GM21390 (cell line): ENCODE measurements around the gene ZBTB5.
"Not testable (repeated sequence)": the region's sequence is repeated elsewhere in the genome, so short reads cannot be mapped to it uniquely, and the experiment has no call there.

Experiments
- ATAC-seq: cut with Tn5 transposase; IDR thresholded peaks from one replicate; pipeline ENCODE4 v1.9.1; 2021; ENCODE audit not compliant: unreplicated experiment

Gene ZBTB5

DNA sequence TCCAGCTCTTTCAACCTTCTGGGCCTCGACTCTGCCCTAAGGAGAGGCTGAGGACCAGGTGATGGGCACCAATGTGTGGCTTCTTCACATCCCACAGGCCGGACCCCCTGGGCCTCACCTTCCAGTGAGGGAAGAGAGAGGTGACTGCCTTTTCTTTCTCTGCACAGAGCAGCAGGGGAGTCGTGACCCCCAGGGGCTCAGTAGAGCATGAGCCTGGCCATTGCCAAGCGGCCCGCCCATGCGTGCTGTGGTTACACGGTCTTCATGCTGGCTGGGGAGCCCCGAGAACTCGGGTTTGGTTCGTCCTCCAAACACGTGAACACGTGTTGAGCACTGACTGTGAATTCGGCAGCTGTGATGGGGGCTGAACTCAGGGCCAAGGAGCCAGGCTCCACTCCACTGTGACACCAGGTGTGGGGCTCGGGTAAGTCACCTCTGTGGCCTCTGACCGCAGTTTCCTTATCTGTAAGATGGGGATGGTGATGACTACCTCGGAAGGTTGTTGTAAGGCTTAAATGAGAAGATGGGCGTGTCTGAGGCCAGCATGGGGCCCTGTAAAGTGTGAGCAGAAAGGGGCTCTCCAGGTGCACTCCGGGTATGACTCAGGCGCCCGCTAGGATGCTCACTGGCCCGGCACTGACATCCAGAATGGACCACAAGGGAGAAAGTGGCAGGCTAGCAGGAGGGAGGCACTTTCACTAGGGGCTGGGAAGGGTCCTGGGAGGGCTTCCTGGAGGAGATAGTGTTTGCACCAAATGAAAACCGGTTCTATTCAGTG lies 56.1 kb downstream of the ZBTB5 start:
- ATAC-seq, result peak; percentile 87

DNA sequence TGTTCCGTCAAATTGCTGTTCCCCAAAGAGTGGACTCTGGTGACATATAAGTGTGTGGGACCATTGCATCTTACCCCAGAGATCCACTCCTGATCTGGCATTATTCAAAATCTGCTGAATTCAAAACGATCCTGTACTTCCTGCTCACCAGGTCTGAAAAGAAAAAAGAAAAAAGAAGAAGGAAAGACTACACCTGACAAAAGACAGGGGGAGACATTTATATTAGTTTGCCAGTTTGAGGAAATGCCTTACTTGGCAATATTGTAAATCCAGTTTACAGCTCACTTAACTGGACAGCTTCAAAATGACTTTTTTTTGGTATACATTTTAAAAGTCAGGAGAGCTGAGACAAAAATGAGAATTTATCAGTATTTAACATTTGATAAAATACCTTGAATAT lies 57.8 kb downstream of the ZBTB5 start:
- ATAC-seq, result no peak

DNA sequence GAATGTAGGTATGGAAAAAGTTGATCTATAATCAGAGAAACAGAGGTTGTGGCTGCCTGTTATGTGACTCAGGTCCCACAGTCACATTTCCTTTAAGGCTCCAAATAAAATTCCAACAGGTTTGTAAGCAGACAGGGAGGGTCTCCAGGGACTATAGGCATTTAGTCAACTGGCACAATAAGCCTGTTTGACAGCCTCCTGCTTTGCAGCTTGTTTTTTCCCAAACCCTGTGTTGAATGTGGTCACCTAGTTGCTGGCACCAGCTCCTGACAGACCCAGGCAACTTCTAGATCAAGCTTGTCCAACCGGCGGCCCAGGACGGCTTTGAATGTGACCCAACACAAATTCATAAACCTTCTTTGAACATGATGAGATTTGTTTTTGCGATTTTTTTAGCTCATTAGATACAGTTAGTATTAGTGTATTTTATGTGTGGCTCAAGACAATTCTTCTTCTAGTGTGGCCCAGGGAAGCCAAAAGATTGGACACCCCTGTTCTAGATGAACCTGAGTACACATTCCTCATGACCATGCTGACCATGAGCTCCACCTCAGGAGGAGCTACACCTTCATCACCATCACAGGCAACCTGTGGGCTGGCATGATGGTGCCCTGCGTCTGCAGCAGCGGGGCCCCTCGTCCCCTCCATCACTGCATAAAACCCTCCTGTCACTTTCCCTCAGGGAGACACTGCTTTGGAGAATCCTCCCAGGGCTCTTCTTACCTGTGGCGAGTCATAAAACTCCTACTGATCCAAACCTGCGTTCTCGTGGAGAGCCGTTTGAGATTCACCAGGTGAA lies 58.4 kb downstream of the ZBTB5 start:
- ATAC-seq, result no peak

DNA sequence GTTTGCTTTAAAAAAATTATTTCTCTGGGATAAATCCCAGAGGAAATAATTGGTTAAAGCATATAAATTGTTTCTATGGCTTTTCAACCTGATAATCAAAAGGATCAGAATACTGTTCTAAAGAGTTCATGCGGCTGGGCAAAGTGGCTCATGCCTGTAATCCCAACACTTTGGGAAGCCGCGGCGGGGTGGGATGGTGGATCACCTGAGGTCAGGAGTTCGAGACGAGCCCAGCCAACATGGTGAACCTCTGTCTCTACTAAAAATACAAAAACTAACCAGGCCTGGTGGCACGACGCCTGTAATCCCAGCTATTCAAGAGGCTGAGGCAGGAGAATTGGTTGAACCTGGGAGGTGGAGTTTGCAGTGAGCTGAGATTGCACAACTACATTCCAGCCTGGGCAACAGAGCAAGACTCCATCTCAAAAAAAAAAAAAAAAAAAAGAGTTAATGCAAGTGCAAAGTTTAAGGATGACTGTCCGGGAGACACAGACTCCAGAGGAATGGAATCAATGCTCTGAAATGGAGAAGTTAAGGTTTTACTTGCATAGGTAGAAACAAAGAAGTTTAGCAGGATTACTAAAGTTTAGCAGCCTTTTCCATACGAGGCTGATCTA lies 59.4 kb downstream of the ZBTB5 start:
- no peak for ATAC-seq

DNA sequence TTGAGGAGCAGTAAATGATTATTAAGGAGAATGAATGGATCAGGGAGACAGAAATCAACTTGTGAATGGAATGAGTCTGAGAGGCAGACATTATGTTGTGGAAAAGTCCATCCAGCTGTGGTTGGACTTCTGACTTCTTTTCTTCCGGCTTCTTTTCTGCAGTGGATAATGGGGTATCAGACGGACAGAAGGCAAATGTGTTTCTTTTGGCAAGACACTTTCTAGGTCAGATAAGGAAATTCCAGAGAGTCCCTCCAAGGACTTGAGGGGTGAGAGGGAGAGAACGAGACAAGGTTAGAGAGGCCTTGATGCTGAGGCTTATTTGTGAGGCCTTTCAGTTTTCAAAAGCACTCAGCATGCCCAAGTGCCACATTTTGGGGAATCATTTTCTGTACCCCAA lies 59.9 kb downstream of the ZBTB5 start:
- no peak for ATAC-seq

DNA sequence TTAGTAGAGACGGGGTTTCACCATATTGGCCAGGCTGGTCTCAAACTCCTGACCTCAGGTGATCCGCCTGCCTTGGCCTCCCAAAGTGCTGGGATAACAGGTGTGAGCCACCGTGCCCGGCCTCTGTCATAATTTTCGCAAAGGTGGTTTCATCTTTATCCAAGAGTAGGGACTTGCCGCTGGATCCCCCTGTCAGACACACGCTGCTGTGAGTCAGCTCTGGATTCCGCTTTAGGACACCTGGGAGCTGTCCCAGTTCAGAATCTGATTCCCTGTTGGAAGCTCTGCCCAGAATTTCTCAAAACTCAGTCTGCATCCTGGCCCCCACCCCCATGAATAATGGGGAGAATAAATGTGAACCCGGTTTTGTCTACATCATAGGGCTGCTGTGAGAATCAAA lies 60.7 kb downstream of the ZBTB5 start:
- no peak for ATAC-seq

DNA sequence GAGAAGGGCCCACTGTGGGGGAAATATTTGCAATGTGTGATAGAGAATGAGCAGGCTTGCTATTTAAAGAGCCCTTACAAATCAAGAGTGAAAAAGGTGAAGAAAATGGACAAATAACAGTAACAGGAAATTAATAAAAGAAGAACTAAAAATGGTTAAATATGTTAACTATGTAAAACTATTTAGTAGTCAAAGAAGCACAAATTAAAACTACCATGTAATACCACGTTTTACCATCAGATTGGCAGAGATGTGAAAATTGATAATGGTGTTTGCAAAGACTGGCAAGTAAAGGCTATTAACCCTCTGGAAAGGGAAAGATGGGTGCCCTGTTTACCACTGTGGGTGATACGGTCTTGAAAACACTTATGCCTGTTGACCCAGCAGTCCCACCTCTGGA lies 65.9 kb downstream of the ZBTB5 start:
- no peak for ATAC-seq

GRCh38 chr9:37398464-37399025 lies 66.7 kb downstream of the ZBTB5 start:
- ATAC-seq, result no peak

DNA sequence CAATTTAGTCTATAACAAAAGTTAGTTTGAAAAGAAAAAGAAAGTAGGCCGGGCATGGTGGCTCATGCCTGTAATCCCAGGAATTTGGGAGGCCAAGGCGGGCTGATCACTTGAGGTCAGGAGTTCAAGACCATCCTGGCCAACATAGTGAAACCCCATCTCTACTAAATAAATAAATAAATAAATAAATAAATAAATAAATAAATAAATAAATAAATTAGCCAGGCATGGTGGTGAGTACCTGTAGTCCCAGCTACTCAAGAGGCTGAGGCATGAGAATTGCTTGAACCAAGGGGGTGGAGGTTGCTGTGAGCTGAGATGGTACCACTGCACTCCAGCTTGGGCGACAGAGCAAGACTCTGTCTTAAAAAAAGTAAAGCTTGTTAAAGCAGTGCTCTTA lies 67.3 kb downstream of the ZBTB5 start:
- ATAC-seq, result not testable (repeated sequence)

DNA sequence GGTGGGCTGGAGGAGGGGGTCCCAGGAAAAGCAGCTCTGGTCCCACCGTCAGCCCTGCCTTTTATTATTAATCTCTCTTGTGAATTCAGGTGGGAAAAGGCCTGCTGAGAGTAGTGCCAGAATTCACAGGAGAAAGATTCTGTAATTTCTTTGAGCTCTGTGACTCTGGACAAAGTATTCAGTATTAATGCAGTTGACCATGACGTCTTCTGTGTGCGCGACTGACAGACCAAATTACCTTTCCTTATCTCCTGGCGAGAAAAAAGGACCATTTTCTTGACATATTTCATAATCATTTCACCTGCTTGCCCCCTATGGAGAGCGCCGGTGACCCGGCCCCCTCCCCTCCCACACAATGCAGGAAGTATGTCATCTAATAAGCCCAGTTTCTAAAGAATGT lies 69.6 kb downstream of the ZBTB5 start:
- no peak for ATAC-seq

DNA sequence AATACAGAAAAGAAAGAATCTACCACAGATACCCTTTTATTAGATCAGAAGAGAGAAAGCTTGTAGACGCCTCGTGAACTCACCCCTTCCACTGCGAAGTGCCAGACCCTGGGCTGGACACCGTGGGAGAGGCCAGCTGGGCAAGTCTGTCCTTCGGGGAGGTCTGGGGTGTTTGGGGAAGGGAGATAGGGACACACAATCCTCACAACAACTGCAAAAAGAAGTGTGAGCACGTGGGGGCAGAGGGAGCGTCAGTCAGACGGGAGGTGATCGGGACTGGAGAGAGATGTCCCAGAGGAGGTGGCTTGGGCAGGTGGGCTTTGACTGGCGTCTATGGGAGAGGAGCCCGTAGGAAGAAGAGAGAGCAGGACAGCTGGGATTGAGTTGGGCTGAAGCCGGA lies 70.0 kb downstream of the ZBTB5 start:
- no peak for ATAC-seq

GRCh38 chr9:37392272-37392671 lies 73.0 kb downstream of the ZBTB5 start:
- no peak for ATAC-seq

GRCh38 chr9:37390759-37391158 lies 74.5 kb downstream of the ZBTB5 start:
- ATAC-seq, result peak; percentile 82
